GM19099 (cell line): ENCODE data around the gene RHOD.

Experiments
- POLR2A ChIP-seq: IDR thresholded peaks from 3 replicates; pipeline ENCODE4 v1.6.1; 2011; ENCODE audit warnings: low read depth; ENCODE audit not compliant: insufficient read length; ENCODE audit errors: extremely low read depth

Gene RHOD

DNA sequence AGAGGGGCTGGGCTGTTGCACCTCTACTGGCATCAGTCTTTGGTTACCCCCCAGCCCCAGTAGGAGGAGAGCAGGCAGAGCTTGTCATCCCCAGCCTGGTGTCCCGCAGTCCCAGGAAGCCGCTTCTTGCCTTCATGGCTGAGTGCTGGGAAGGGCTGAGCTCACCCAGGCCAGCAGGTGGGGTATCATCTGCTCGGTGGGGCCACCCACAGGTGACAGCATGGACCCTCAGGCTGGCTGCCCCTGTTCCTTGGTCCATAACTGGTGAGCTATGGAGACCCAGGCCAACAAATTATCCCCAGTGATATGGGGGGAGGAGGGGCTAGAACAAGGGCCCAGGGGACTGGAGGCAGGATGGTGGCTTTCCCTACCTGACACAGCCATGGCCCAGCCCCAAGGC is 6.5 kb upstream of the RHOD start:
- no peak for TF ChIP-seq POLR2A

DNA sequence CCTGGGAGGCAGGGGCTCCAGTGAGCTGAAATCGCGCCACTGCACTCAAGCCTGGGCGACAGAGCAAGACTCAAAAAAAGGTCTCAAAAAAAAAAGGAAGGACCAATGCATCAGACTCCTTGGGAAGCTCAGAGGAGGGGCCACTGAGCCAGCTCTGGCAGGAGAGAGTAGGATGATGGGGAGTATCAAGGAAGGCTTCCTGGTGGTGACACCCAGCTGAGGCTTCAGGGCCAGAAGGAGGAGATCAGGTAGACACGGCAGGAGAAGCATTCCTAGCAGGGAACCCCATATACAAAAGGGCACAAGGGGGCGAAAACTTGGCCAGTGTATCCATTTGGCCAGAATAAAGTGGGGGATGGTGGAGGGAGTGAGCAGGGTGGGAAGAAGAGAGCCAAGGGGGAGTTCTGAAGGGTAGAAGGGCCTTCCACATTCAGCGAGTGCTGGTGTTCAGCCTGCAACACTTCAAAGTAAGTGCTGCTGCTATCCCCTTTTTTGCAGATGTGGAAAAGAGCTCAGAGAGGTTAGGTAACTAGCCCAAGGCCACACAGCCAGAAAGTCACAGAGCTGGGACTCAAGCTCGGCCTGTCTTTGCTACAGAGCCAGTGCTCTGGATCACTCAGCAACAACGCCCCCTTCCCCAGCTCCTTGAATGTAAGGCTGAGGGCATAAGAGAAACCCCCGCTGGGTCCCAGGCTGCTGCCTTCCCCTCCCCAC is 5.3 kb upstream of the RHOD start:
- TF ChIP-seq POLR2A, result no peak

DNA sequence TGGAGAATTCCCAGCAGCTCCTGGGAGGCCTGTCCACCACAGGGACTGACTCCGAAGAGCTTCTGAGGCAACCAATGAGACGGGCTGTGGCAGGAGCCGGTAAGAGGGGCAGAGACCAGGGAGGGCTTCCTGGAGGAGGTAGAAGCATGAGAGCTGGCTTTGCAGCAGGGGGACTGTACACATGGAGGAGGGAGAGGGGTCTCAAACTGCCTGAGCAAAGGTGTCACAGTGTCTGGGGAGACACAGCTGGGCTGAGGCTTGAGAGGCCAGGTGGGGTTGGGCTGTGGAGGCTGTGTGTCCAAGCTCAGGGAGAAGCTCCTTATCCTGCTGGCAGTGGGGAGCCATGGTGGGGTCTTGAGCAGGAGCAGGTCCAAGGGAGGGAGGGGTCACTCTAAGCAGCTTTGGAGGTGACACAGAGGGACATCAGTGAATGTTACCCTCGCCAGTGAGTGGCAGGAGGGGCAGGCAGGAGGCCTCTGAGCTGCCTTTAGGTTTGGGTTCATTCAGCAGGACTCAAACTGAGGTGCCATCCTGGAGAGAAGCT is 4.6 kb upstream of the RHOD start:
- no peak for TF ChIP-seq POLR2A

DNA sequence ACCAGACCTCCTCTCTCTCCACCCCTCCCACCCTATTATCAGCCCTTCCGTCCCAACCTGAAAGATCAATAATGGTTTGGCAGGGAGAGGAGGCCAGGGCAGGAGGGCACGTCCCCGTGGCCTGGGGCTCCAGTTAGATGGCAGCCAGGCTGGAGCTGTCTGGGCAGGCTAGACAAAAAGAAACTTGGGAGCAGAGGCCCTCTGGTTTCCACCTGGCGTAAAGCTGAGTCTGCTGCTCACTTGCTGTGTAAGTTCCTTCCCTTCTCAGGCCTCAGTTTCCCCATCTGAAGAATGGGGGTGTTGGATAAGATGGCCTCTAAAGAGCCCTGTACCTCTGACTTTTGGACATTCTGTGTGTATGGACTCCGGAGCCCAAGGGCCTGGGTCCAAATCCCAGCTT is 3.8 kb upstream of the RHOD start:
- no peak for TF ChIP-seq POLR2A

DNA sequence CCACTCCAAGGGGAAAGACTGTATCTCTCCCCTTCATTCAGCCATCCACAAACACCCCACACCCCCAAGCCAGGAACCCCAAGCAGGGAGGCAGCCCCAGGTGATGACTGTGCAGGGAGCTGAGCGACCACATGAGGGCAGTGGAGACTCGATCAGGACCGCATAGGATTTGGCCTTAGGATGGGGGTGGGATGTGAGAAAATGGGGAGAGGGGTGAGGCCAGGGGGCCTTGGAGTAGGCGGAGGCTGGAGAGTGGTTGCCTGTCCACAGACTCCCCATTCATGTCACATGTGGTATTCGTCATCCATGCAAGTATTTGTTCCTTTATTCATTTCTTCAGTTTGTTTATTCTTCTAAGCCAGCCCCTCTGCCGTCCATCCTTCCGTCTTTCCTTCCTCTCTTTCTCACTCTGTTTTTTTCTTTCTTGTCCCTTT is 2.7 kb upstream of the RHOD start:
- no peak for TF ChIP-seq POLR2A

DNA sequence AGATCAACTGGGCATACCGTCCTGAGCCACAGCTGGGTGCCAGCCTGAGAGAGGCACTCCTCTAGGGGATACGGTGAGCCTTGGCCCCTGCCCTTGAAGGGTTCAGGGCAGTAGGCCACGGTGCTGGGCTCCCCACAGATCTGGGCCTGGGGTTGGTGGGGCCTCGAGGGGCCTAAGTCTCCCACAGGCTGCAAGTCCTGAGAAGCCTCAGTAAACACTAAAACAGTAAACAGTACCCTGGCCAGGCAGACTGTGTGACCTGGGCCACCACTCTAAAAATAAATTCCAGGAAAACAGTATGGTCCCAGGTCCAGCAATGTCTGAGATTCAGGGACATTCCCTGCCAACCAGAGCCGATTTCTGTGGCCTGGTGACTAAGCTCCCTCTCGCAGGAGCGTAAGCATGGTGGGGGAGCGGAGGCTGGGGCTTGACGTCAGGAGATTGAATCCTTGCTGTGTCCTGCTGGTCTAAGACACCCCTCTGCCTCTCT is 2.3 kb upstream of the RHOD start:
- TF ChIP-seq POLR2A, result no peak

DNA sequence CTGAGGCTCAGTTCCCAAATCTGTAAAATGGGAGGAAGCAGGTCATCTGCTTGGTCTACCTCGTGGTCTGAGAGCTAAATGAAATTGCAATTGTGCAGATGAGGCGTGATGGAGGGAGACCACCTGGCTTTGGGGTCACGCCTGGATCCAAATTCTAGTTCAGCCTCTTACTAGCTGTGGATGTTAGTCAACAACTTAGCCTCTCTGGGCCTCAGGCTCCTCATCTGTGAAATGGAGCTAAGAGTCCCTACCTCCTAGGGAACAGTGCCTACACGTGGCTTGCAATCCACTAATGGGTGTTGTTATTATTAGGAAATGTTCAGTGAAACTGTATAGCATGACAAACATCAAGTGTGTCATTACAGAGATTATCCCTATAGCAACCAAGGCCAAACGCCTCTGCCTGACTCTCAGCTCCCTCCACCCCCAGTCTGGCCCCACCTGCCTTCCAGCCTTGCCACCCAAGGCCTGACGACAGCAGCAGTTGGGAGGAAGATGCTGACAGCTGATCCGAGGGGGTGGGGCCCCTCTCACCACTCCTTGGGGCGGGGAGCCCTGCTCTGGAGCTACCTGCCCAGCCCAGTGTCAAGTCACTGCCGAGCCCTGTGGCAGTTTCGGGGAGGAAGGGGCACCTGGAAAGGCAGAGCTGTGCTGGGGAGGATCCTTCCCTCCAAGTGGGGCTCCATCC is 1.7 kb upstream of the RHOD start:
- no peak for TF ChIP-seq POLR2A

DNA sequence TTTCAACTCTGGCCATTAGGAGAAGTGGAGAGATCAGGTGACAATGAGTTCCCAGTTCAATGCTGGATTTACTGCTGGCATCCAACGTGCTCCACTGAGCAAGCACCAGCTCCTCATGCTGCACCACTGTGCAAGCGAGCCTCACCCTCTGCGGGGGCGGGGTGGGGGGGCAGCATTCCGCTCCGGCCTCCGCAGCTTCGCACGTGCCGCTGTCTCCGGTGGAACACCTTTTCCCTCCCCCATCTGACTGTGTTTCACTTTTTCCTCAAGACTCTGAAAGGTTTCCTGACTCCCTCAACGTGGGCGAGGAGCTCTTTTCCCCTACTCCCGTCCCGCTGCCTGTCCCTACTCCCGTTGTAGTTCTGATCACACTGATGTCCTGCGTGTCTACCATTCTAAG is 835 bp upstream of the RHOD start:
- no peak for TF ChIP-seq POLR2A

DNA sequence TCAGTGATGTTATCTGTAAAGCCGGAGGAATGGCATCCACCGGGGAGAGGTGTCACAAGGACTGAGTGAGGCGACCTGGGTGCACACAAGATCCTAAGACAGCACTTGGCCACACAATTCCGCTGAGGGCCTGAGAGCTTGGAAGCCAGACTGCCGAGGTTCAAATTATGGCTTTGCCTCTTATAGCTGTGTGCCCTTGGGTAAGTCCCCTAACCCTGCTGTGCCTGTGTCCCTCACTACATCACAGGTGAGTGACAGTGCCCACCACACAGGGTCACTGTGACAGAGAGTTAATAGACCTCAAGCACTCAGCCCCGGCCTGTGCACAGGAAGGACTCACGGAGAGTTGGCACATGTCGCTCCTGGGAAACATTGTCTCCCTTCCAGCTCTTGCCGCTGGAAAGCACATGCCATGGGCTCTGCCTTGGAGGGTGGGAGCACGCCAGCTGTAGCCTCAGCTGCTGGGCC is 592 bp downstream of the RHOD start:
- TF ChIP-seq POLR2A, result no peak

DNA sequence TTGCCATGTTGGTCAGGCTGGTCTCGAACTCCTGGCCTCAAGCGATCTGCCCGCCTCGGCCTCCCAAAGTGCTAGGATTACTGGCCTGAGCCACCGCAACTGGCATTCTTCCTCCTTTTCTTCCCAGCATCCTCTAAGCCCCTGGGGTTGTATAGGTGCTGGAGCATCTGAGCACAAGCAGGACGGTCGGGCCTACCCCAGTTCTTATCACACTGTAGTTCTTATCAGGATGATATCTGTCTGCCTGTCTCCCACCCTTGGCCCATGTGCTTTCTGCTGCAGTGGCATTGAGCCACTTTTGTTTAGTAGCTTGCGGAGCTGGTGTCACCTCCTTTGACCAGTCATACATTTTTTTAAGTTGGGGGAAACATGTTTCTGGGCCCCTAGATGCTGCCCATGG is 1.9 kb downstream of the RHOD start:
- TF ChIP-seq POLR2A, result no peak

DNA sequence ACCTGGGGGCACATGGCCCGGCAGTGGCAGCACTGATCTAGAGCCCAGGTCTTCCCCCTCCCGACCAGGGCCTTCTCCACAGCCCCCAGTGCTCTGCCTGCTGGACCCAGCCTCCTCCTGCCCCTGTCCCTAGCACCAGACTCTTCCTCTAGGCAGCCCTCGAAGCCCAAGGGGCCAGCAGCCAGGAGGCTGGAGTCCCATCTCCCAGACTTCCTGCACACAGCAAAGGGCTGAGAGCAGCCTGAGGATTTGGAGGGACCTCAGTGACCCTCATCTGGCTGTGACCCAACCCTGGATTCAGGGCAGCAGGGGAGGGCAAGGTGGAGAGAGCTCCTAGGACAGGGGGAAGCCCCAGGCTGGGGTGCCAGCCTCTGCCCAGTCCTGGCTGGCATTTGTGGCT is 3.0 kb downstream of the RHOD start:
- TF ChIP-seq POLR2A, result no peak

DNA sequence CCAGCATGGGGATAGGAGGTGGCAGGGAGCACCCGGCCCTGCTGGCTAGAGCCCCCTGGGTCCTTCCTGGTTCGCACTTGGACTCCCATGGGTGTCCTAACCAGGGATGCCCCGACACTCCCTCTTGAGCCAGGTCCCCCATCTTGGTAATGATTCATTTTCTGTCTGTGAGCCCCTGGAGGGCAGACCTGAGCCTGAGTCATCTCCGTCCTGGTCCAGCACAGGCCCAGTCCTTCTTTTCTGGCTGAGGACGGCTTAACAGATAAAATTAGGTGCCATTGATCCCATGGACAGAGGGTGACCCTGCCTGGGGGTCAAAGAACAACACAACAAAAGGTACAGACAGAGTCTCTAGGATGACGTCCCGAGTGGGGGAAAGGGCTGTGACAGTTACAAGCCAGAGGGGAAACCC is 3.5 kb downstream of the RHOD start:
- TF ChIP-seq POLR2A, result no peak

DNA sequence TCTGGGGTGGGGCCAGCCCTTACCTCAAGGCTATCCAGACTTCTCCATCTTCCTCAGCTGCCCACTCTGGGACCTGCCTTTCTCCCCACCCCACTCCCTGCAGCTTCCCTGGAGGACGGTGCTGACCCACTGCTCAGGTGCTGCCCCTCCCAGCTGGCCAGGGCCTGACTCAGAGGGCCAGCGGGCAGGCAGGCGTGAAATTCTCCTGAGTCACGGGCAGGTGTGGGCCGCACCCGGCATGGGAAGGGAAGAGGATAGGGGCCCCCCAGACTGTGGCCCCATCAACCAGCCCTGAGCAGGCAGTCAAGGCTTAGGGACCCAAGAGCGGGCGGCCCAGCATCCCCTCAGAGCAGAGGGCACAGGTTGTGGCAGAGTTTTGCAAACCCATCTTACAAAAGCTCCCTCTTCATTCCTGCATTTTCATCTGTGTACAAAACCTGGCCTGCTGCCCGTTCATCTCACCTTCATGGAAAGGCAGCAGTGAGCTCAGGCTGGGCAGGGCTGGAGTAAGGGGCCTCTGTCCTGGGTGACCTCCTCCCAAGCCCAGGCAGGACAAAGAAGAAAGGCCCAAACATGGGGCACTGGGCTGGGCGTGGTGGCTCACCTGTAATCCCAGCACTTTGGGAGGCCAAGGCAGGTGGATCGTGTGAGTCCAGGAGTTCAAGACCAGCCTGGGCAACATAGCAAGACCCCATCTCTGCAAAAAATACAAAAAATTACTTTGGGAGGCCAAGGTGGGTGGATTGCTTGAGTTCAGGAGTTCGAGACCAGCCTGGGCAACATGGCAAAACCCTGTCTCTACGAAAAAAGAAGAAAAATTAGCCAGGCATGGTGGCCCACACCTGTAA is 6.1 kb downstream of the RHOD start:
- TF ChIP-seq POLR2A, result no peak

DNA sequence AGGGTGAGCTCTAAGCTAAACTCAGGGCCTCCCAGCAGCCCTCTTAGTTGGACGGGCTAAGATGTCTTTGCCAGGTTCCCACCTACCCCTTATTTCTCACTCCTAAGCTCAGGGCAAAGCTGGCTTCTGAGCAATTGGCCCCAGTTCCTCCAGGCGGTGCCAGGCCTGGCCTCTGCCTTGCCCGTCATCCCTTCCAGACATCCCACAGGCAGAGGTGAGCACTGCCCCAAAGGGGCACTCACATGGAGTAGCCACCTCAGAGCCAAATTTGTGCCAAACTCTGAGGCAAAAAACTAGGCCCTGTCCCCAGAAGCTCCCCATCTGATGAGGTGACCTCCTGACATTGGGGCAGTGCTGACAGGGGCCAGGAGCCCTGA is 9.7 kb downstream of the RHOD start:
- TF ChIP-seq POLR2A, result no peak

DNA sequence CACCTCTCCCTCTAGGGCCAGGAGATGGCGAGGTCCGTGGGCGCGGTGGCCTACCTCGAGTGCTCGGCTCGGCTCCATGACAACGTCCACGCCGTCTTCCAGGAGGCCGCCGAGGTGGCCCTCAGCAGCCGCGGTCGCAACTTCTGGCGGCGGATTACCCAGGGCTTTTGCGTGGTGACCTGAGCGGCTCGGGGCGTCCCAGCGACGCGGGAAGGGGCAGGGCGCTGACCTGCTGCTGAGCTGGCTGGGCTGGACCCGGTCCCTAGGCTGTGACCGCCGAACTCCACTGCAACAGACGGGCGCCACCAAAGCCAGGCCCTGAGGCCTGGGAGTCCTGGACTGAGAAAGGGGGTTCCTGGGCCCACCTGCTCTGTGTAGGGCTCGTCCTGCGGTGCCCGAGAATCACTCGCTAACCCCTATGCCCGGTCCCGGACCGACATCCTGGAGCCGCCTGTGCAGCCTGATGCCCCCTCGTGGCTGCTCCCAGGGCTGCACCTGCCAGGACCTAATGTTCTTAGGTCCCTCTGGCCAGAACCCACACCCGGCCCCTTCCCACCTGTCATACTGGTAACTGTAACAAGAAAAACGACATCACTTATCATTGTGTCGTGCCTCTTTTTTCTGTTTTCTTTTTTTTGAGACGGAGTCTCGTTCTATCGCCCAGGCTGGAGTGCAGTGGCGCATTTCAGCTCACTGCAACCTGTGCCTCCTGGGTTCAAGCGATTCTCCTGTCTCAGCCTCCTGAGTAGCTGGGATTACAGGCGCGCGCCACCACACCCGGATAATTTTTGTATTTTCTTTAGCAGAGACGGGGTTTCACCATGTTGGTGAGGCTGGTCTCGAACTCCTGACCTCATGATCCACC is 15.0 kb downstream of the RHOD start:
- TF ChIP-seq POLR2A, result no peak

DNA sequence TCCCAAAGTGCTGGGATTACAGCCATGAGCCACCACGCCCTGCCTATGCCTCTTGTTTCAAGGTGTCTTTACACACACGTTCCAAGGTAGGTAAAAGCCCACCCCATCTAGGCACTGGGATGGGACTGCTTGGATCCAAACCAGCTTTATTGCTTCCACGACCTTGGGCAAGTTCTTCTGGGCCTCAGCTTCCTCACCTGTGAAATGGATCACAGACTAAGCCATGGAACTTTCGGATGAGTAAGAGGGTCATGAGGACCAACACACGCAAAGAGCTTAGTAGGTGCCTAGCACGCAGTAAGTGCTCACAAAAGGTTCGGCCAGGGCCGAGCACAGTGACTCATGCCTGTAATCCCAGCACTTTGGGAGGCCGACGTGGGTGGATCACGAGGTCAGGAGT is 15.6 kb downstream of the RHOD start:
- no peak for TF ChIP-seq POLR2A
